ENCODE results near the gene CHMP2A.

- peak; percentile 74 for TF ChIP-seq POLR2AphosphoS5 (IDR thresholded peaks at IDR 0.05; ENCODE audit: low read depth, low read length)
- TF ChIP-seq REST (IDR thresholded peaks at IDR 0.05; ENCODE audit: insufficient read depth in 1 of 2, low read depth in 2 of 2, low read length in 2 of 2): no peak
- peak; percentile 71; the same call in 1 of the 2 replicates for TF ChIP-seq TAF1 (IDR thresholded peaks at IDR 0.05; ENCODE audit: borderline replicate concordance, insufficient read depth, low read length)
Measured at GRCh38 chr19:58575183-58576041, 20.5 kb upstream of the CHMP2A start.

Data from PFSK-1 (cell line).